ENCODE results near the gene LRSAM1.

- TF ChIP-seq REST (IDR thresholded peaks at IDR 0.05) (no peak), TAF1 (conservative IDR thresholded peaks at IDR 0.05) (no peak), CTCF (IDR thresholded peaks at IDR 0.05; ENCODE audit: low read depth, low read length, missing input control) (no peak), YY1 (IDR thresholded peaks at IDR 0.05) (no peak), FOXA1 (IDR thresholded peaks at IDR 0.05) (no peak), SP1 (IDR thresholded peaks at IDR 0.05) (no peak), MAX (IDR thresholded peaks at IDR 0.05) (no peak), RAD21 (IDR thresholded peaks at IDR 0.05) (no peak), GABPA (IDR thresholded peaks at IDR 0.05 in 1 of 2, conservative IDR thresholded peaks at IDR 0.05 in 1 of 2) (no peak), EGR1 (IDR thresholded peaks at IDR 0.05; ENCODE audit: low read depth in 2 of 2) (no peak)
Measured at GRCh38 chr9:127488946-127489345, 37.6 kb downstream of the LRSAM1 start.

Measured in liver (tissue), 3 donors.